ENCODE data around the gene ZNF235.
"Not testable (repeated sequence)": the region's sequence is repeated elsewhere in the genome, so short reads cannot be mapped to it uniquely, and the experiment has no call there.

ZNF235 gene

GRCh38 chr19:44282846-44283245 lies 22.0 kb downstream of the ZNF235 start:
- Mint-ChIP-seq H3K9me3 (peaks cover 79% of the 10 kb centered on the region), H3K27ac (no peak overlapping the region), H3K4me3 (no peak overlapping the region), H3K27me3 (ENCODE audit: low read depth) (no peaks in the 10 kb centered on the region), H3K36me3 (ENCODE audit: low read depth) (peaks cover 9% of the 10 kb centered on the region), H3K4me1 (ENCODE audit: low read depth) (no peaks in the 10 kb centered on the region)
- DNase-seq (ENCODE audit: low spot score), result no peak

- no peak for DNase-seq (ENCODE audit: low spot score)
- no peaks in the 10 kb centered on the region for H3K27me3 Mint-ChIP-seq (ENCODE audit: low read depth)
- H3K9me3 Mint-ChIP-seq, result peaks cover 75% of the 10 kb centered on the region
- no peak overlapping the region for H3K27ac Mint-ChIP-seq
- H3K36me3 Mint-ChIP-seq (ENCODE audit: low read depth), result peaks cover 4% of the 10 kb centered on the region
- H3K4me1 Mint-ChIP-seq (ENCODE audit: low read depth), result no peaks in the 10 kb centered on the region
- no peak overlapping the region for H3K4me3 Mint-ChIP-seq
These were observed 23.9 kb downstream of the ZNF235 start for GRCh38 chr19:44280916-44281315.

GRCh38 chr19:44278181-44278690 lies 26.6 kb downstream of the ZNF235 start:
- Mint-ChIP-seq H3K4me3 (no peak overlapping the region), H3K27me3 (ENCODE audit: low read depth) (no peaks in the 10 kb centered on the region), H3K9me3 (peaks cover 81% of the 10 kb centered on the region), H3K27ac (no peak overlapping the region), H3K4me1 (ENCODE audit: low read depth) (no peaks in the 10 kb centered on the region), H3K36me3 (ENCODE audit: low read depth) (peaks cover 2% of the 10 kb centered on the region)
- DNase-seq (ENCODE audit: low spot score), result no peak

- H3K9me3 Mint-ChIP-seq, result peaks cover 79% of the 10 kb centered on the region
- H3K36me3 Mint-ChIP-seq (ENCODE audit: low read depth), result no peaks in the 10 kb centered on the region
- DNase-seq (ENCODE audit: low spot score), result no peak
- H3K27ac Mint-ChIP-seq, result no peak overlapping the region
- H3K27me3 Mint-ChIP-seq (ENCODE audit: low read depth), result no peaks in the 10 kb centered on the region
- no peak overlapping the region for H3K4me3 Mint-ChIP-seq
- H3K4me1 Mint-ChIP-seq (ENCODE audit: low read depth), result no peaks in the 10 kb centered on the region
These were observed 27.5 kb downstream of the ZNF235 start for GRCh38 chr19:44277331-44277730.

GRCh38 chr19:44260695-44261446 lies 44.0 kb downstream of the ZNF235 start:
- no peaks in the 10 kb centered on the region for H3K36me3 Mint-ChIP-seq (ENCODE audit: low read depth)
- no peaks in the 10 kb centered on the region for H3K27me3 Mint-ChIP-seq (ENCODE audit: low read depth)
- no peak for DNase-seq (ENCODE audit: low spot score)
- H3K4me3 Mint-ChIP-seq, result no peak overlapping the region
- no peaks in the 10 kb centered on the region for H3K4me1 Mint-ChIP-seq (ENCODE audit: low read depth)
- no peak overlapping the region for H3K27ac Mint-ChIP-seq
- peaks cover 66% of the 10 kb centered on the region for H3K9me3 Mint-ChIP-seq

GRCh38 chr19:44260343-44260681 lies 44.5 kb downstream of the ZNF235 start:
- Mint-ChIP-seq H3K36me3 (ENCODE audit: low read depth) (no peaks in the 10 kb centered on the region), H3K4me3 (peak overlapping the region; percentile 60), H3K4me1 (ENCODE audit: low read depth) (no peaks in the 10 kb centered on the region), H3K9me3 (peaks cover 68% of the 10 kb centered on the region), H3K27ac (no peak overlapping the region), H3K27me3 (ENCODE audit: low read depth) (no peaks in the 10 kb centered on the region)
- no peak for DNase-seq (ENCODE audit: low spot score)

- Mint-ChIP-seq H3K4me3 (no peak overlapping the region), H3K27me3 (ENCODE audit: low read depth) (no peaks in the 10 kb centered on the region), H3K27ac (no peak overlapping the region), H3K4me1 (ENCODE audit: low read depth) (no peaks in the 10 kb centered on the region), H3K9me3 (peaks cover 77% of the 10 kb centered on the region), H3K36me3 (ENCODE audit: low read depth) (no peaks in the 10 kb centered on the region)
- no peak for DNase-seq (ENCODE audit: low spot score)
These were observed 45.9 kb downstream of the ZNF235 start for GRCh38 chr19:44258835-44259413.

GRCh38 chr19:44258136-44258535 lies 46.7 kb downstream of the ZNF235 start:
- Mint-ChIP-seq H3K4me1 (ENCODE audit: low read depth) (no peaks in the 10 kb centered on the region), H3K36me3 (ENCODE audit: low read depth) (no peaks in the 10 kb centered on the region), H3K27me3 (ENCODE audit: low read depth) (no peaks in the 10 kb centered on the region), H3K27ac (no peak overlapping the region), H3K4me3 (no peak overlapping the region), H3K9me3 (peaks cover 82% of the 10 kb centered on the region)
- no peak for DNase-seq (ENCODE audit: low spot score)

- DNase-seq (ENCODE audit: low spot score), result no peak
- H3K4me1 Mint-ChIP-seq (ENCODE audit: low read depth), result no peaks in the 10 kb centered on the region
- peaks cover 2% of the 10 kb centered on the region for H3K36me3 Mint-ChIP-seq (ENCODE audit: low read depth)
- H3K9me3 Mint-ChIP-seq, result peaks cover 92% of the 10 kb centered on the region
- no peaks in the 10 kb centered on the region for H3K27me3 Mint-ChIP-seq (ENCODE audit: low read depth)
- no peak overlapping the region for H3K27ac Mint-ChIP-seq
- H3K4me3 Mint-ChIP-seq, result no peak overlapping the region
These were observed 49.0 kb downstream of the ZNF235 start for GRCh38 chr19:44255705-44256411.

GRCh38 chr19:44254496-44254895 lies 50.3 kb downstream of the ZNF235 start:
- Mint-ChIP-seq H3K4me1 (ENCODE audit: low read depth) (no peaks in the 10 kb centered on the region), H3K9me3 (peaks cover 94% of the 10 kb centered on the region), H3K36me3 (ENCODE audit: low read depth) (peaks cover 2% of the 10 kb centered on the region)

GRCh38 chr19:44253392-44253791 lies 51.4 kb downstream of the ZNF235 start:
- not testable (repeated sequence) for H3K4me3 Mint-ChIP-seq; DNase-seq (ENCODE audit: low spot score); H3K4me1 Mint-ChIP-seq (ENCODE audit: low read depth); H3K27ac Mint-ChIP-seq; H3K36me3 Mint-ChIP-seq (ENCODE audit: low read depth); H3K27me3 Mint-ChIP-seq (ENCODE audit: low read depth)
- peaks cover 96% of the 10 kb centered on the region for H3K9me3 Mint-ChIP-seq

More at GRCh38 chr19:44254496-44254895, 50.3 kb downstream of the ZNF235 start:
- Mint-ChIP-seq H3K4me3 (no peak overlapping the region), H3K27me3 (ENCODE audit: low read depth) (no peaks in the 10 kb centered on the region), H3K27ac (no peak overlapping the region)
- no peak for DNase-seq (ENCODE audit: low spot score)

GRCh38 chr19:44252332-44252731 lies 52.5 kb downstream of the ZNF235 start:
- H3K9me3 Mint-ChIP-seq, result peaks cover 94% of the 10 kb centered on the region
- not testable (repeated sequence) for DNase-seq (ENCODE audit: low spot score); H3K4me3 Mint-ChIP-seq; H3K36me3 Mint-ChIP-seq (ENCODE audit: low read depth); H3K27me3 Mint-ChIP-seq (ENCODE audit: low read depth); H3K4me1 Mint-ChIP-seq (ENCODE audit: low read depth); H3K27ac Mint-ChIP-seq

GRCh38 chr19:44236384-44236783 lies 68.4 kb downstream of the ZNF235 start:
- Mint-ChIP-seq H3K36me3 (ENCODE audit: low read depth) (peaks cover 66% of the 10 kb centered on the region), H3K27me3 (ENCODE audit: low read depth) (no peaks in the 10 kb centered on the region), H3K4me1 (ENCODE audit: low read depth) (no peaks in the 10 kb centered on the region), H3K4me3 (no peak overlapping the region), H3K9me3 (peaks cover 76% of the 10 kb centered on the region), H3K27ac (no peak overlapping the region)
- DNase-seq (ENCODE audit: low spot score), result no peak

Measured in T-helper 2 cell treated with Interferon-gamma antibody and Interleukin-4, amounts not matched to agents 5 μg/mL and 100 μg/mL, for 36 hours (primary cell).